Left lobe of liver (tissue), 2 donors: ENCODE results near the gene ZNF254. TPM values are rescaled to one million over a fixed set of nuclear protein-coding genes. Genes with fewer than 3 reads are reported as not detected.
"Not testable (repeated sequence)": the region's sequence is repeated elsewhere in the genome, so short reads cannot be mapped to it uniquely, and the experiment has no call there.

Experiments used
- ATAC-seq: fragments of 200-7000 bp; cut with Tn5 transposase; one replicate; pipeline ENCODE4 v1.9.1; 2020; ENCODE audit warnings: mild to moderate bottlenecking, moderate library complexity
- DNase-seq: peaks from one replicate; pipeline ENCODE4 v3.0.0-alpha.2; 2020; ENCODE audit warnings: low spot score
- total RNA-seq: library from RNA; stranded (reverse); gene quantifications from one replicate; pipeline ENCODE4 v1.2.1, GENCODE V29; 2021
- donor health status: DM: no; HTN: no; CAD: no; lungs with moderate emphysema.
- donor health status: DM: no; HTN: yes; CAD: no.

Gene ZNF254
- 5.8 TPM for total RNA-seq

DNA sequence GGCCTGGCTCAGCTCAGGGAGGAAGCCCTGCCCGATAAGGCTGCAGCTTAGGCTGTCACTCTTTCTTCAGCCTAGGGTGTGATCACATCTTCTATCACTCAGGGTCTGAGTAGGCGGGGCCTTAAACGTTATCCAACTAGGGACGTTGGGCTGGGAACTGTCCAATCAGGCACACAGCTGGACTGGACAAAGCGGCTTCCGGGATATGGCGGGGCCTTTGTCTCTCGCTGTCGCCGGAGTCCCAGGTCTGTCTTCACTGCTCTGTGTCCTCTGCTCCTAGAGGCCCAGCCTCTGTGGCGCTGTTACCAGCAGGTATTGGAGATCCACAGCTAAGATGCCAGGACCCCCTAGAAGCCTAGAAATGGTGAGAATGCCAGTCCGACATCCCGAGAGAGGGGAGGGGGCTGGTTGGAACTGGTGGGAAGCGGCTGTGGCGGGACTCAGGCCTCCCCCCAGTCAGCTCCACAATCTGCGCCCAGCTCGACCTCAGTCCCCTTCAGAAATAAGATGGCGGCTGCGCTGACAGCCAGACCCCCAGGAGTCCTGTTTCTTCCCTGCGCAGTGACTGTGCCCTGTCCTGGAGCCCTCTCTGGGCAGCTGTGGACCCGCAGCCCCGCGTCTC, at the start of gene ZNF254:
Gene ZNF254, plus strand, starts transcription at position 214 of the 622 bp plus-strand sequence. Its CDS starts 121 bp downstream, at position 335.
- ATAC-seq (peak; percentile 94), DNase-seq (peak; percentile 72)

DNA sequence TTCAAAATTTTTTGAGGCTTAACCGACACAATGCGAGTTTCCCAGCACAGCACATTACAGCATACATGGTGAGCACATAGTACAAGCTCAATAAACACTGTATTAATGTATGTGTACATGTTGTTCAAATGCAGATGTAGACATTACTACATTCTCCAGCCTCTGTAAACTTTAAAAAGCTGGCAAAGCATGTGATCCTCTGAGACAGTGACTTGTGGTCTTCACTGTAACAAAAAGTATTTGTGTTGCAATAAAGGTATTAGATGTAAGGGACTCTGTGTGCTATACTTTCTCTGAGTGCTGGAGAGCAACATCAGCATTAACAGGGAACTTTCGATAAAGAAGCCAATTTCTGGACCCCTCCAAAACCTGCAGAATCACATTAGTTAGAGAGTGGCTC, 46.4 kb upstream of the ZNF254 start:
- DNase-seq = no peak
- ATAC-seq = no peak

DNA sequence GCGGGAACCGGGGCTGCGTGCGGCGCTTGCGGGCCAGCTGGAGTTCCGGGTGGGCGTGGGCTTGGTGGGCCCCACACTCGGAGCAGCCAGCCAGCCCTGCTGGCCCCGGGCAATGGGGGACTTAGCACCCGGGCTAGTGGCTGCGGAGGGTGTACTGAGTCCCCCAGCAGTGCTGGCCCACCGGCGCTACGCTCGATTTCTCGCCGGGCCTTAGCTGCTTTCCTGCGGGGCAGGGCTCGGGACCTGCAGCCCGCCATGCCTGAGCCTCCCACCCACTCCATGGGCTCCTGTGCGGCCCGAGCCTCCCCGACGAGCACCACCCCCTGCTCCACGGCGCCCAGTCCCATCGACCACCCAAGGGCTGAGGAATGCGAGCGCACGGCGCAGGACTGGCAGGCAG, 45.7 kb upstream of the ZNF254 start:
- not testable (repeated sequence) for ATAC-seq, DNase-seq

DNA sequence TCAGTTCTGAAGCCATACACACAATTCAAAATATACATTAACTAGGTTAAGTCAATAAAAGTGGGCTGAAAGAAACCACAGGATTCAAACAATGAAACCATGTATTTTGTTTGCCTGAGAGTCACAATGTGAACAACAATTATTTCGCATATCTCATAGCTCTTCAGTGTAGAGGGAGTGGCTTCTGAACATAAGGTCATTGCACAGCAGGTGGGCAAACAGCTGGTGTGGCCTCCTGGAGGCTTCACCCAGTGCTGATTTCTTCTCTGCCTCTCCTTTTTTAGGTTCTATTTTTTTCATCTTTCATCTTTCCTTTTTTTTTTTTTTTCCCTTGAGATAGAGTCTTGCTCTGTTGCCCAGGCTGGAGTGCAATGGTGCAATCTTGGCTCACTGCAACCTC, 40.4 kb upstream of the ZNF254 start:
- ATAC-seq (no peak), DNase-seq (no peak)

DNA sequence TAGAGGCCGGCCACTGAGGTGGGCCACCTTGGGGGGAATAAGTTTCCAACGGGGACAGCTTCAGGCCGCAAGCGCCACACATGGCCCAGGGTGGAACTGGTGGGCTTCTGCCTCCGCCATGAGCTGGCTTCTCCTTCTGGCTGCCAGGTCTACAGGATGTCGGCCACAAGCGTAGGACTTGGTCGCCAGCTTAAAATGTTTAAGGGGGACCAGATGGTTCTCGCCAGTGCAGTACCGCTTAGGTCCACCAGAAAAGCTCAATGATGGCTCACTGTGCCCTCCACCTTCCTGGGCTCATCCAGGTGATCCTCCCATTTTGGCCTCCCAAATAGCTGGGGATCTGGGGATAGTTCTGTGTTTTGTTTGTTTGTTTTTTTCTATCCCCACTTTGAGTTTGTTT, 38.7 kb upstream of the ZNF254 start:
- DNase-seq = no peak
- no peak for ATAC-seq

DNA sequence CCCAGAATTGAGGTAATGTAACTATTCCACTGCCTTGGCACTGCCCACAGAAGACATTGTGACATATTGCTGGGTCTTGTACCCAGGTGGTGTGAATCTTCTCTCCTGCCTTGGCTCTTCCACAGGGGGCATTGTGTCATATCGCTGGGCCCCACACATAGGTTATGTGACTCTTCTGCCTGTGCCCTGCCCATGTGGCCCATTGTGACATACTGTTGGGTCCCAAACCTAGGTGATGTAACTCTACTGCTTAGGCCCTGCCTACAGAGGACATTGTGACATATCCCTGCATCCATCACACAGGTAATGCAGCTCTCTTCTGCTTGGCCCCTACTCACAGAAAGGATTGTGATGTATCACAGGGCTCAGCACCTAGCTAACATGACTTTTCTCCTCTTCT, 37.5 kb upstream of the ZNF254 start:
- DNase-seq (no peak), ATAC-seq (peak; percentile 53)

DNA sequence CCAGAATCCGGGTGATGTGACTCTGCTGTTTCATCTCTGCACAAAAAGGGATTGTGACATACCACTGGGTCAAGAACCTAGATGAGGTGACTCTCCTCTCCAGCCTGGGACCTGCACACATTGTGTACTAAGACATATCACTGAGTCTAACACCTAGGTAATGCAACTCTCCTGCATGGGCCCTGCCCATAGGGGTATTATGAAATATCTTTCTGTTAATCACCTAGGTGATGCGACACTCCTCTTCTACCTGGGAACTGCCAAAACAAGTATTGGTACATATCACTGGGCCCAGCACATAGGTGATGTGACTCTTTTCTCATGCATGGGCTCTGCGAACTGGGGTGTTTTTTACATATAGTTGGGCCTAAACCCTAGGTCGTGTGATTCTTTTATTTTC, 35.5 kb upstream of the ZNF254 start:
- DNase-seq = no peak

DNA sequence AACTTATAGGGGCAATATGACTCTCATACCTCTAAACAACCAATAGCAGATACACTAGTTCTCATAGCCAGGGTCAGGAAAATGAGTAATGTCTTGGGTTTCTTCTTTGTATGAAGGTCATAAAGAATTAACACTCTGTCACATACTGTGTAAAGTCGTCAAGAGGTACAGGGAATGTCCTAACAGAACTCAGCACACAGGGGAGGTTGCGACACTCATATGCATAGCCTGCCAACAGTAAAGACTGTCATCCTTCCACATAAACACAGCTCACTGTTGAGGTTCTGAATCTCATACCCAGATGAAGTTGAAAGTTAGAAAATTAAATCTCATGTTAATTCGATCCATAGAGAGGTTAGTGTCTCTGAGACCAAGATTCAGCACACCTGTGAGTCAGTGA, 34.2 kb upstream of the ZNF254 start:
- DNase-seq (no peak), ATAC-seq (peak; percentile 38)

More for the DNA sequence above, 35.5 kb upstream of the ZNF254 start:
- no peak for ATAC-seq

DNA sequence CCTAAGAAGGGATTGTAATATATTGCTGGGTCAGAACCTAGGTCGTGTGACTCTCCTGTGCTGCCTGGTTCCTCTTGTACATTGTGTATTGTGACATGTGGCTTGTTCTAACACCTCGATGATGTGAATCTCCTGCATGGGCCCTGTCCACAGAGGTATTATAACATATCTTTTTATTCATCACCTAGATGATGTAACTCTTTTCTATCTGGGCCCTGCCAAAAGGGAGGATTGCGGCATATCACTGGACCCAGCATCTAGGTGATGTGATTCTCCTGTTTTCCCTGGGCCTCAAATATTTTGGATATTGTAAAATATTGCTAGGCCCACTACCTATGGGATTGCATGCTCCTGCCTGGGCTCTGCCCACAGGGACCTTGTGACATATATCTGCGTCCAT, 33.4 kb upstream of the ZNF254 start:
- ATAC-seq (no peak), DNase-seq (no peak)

DNA sequence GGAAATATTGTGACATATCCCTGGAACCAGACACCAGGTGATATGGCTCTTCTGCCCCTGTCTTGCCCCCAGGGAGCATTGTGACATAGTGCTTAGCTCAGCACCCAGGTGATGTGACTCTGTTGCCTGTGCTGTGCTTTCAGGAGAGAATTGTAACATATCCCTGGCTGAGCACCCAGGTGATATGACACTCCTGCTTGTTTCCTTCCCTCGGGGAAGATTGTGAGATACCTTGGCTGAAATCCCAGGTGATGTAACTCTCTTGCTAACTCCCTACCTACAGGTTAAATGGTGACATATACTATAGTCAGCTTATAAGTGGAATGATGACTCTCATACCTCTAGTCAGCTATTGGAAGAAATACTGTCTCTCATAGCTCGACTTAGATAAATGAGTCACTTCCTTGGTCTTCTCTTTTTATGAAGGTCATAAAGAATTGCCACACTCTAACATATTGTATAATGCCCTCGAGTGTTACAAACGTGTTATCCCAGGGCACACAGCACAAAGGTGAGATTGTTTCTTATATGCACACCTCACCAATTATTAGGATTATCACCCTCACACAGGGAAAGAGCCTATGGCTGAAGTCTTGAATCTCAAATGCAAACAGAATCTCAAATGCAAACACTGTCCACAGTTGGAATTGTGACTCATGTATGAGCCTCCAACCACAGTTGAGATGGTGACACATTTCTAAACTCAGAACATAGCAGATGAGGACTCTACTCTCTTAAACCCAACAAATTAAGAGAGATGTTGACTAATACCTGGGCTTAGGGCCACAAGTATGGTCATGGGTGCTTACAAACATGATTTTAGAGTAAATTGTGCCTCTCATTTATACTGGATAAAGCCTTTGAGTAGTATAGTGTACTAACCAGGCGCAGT, 32.7 kb upstream of the ZNF254 start:
- DNase-seq (peak; percentile 51), ATAC-seq (peak; percentile 38)

DNA sequence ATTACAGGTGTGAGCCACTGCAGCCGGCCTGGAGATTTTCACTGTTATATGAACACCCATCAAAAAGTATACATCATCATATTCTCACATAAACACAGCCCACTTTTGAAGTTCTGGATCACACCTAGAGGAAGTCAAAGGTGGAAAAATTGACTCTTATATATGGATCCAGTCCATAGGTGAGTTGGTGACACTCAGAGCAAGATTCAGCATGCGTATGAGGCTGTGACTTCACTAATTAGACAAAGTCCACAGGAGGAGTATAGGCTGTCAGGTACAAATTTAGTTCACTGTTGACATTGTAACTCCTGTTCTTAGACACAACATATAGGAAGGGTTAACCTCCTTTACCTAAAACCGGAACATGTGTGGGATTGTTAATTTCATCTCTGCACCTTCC, 31.4 kb upstream of the ZNF254 start:
- DNase-seq = no peak
- ATAC-seq = no peak

DNA sequence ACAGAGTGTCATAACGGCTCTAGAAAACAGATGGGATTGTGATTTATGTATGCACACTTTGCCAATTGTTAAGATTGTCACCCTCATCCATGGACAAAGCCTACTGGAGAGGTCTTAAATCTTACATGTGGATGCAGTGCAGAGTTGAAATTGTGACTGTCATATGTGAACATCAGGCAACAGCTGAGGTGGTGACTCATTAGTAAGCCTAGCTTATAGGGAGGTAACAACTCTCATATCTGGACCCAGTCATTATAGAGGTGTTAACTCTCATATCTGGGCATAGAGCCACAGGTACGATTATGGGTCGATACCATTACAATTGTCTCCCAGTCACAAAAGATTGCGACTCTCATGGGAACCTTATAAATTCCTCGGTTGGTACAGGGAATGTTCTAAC, 29.8 kb upstream of the ZNF254 start:
- ATAC-seq = no peak

DNA sequence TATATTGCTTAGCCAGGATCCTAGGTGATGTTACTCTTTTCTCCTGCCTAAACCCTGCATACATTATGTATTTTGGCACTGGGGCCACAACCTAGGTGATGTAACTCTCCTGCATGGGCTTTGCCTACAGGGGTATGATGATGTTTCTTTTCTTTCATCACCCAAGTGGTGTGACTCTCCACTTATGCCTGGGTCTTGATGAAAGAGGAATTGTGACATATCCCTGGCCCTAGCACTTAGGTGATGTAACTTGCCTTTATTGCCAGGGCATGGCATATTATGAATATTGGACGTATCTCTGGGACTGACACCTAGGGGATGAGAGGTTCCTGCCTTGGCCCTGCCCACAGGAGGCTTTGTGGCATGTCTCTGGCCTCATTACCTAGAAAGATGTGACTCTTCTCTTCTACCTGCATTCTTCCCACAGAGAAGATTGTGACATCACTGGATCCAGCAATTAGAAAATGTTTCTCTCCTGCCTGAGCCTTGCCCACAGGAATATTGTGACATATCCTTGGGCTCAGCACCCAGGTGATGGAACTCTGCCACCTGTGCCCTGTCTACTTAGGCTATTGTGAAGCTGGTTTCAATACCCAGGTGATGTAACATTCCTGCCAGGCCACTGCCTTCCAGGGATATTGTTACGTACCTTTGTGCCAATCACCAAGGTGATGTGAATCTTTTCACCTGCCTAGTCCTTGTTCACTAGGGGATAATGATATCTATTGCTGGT, 27.3 kb upstream of the ZNF254 start:
- peak; percentile 40 for ATAC-seq
- no peak for DNase-seq

More for the DNA sequence above, 29.8 kb upstream of the ZNF254 start:
- no peak for DNase-seq

DNA sequence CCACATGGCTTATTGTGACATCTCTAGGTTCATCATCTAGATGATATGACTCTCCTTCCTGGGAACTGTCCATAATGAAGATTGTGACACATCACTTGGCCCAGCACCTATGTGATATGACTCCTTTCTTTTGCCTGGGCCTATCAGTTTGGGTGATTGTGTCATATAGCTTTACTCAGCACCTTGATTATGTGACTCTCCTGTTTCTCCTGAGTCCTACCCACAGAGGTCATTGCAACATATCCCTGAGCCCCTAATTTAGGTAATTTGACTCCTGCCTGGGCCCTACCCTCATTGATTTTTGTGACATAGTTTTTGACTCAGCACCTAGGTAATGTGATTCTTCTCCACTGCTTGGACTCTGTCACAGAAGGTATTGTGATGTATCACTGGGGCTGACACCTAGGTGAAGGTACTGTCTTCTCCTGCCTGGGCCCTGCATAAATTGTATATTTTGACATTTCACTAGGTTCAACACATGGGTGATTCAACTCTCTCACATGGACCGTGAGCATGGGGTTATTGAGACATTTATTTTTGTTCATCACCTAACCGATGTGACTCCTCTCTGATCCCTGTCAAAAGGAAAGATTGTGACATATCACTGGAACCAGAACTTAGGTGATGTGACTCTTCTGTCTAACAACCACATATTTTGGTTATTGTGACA, 26.2 kb upstream of the ZNF254 start:
- DNase-seq (no peak), ATAC-seq (no peak)

DNA sequence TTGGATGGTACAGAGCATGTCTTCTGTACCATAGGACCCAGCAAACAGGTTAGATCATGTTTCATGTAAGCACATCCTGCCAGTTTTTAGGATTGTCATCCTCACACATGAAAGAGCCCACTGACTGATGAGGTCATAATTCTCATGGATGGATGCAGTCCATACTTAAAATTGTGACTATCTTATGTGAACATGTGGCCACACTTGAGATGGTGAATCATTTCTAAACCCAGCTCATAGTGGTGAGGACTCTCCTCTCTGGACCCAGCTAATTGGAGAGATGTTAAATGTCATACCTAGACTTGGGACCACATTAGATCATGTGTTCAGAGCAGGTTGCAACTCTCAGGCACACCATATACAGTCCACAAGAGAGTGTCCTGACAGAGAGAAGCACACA, 24.8 kb upstream of the ZNF254 start:
- ATAC-seq (no peak), DNase-seq (no peak)

DNA sequence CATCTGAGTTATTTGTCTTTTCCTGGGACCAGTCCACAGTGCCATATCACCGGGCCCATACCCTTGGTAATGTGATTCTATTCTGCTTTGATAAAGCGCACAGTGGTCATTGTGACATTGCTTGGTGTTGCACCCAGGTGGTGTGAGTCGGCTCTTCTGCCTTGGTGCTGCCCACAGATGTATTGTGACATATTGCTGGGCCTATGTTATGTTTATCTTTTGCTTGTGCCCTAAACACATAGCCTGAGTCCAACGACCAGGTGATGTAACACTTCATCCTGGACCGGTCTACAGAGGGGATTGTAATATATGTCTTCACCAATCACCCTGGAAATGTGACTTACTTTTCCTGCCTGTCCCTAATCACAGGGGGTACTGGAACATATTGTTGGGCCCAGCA, 23.7 kb upstream of the ZNF254 start:
- ATAC-seq (no peak), DNase-seq (no peak)

DNA sequence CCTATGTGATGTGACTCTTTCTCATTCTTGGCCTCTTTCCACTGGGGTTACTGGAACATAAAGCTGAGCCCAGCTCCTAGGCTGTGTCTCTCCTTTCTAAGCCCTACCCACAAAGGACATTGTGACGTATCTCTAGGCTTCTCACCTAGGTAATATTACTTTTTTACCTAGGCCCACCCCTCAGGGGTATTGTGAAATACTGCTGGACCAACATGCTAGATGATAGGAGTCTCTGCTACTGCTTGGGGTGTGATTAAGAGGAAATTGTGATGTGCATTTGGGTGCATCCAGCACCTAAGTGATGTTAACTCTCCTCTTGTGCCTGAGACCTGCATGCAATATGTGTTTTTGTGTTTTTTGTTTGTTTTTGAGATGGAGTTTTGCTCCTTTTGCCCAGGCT, 22.8 kb upstream of the ZNF254 start:
- DNase-seq (no peak), ATAC-seq (no peak)

DNA sequence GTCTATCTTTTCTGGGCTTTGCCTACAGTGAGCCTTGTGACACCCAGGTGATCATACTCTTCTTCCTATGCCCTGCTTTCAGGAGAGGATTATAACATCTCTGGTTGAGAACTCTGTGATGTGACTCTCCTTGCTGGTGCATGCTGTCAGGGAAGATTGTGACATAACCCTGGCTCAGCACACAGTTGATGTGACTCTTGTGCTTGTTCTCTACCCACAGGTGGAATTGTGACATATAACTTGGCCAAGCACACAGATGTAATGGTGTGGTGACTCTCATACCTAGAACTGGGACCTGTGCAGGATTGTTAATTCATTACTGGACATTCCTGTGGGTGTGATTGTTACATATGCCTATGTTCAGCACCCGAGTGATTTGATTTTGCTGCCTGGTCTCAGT, 21.7 kb upstream of the ZNF254 start:
- peak; percentile 73 for ATAC-seq

DNA sequence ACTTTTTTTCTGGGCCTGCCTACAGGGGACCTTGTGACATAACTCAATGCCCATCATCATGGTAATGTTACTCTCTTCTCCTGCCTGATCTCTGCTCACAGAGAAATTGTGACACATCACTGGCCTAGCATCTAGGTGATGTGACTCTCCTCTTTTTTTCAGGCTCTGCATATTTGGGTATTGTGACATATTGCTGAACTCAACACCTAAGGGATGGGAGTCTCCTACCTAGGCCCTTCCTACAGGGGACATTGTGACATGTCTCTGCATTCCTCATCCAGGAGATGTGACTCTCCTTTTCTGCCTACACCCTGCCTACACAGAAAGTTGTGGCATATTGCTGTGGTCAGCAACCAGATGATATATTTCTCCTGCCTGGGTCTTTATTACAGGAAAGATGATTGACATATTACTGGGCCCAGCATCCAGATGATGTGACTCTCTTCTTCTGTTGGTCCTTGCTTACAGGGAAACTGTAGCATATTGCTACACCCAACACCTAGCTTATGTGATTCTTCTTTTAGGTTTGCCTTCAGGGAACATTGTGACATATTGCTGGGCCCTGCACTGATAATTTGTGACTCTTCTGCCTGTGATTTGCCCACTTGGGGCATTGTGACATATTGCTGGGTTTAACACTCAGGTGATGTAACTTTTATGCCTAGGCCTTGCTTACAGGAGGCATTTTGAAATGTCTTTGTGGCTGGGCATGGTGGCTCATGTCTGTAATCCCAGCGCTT, 21.0 kb upstream of the ZNF254 start:
- DNase-seq (no peak), ATAC-seq (no peak)

More for the DNA sequence above, 21.7 kb upstream of the ZNF254 start:
- no peak for DNase-seq

DNA sequence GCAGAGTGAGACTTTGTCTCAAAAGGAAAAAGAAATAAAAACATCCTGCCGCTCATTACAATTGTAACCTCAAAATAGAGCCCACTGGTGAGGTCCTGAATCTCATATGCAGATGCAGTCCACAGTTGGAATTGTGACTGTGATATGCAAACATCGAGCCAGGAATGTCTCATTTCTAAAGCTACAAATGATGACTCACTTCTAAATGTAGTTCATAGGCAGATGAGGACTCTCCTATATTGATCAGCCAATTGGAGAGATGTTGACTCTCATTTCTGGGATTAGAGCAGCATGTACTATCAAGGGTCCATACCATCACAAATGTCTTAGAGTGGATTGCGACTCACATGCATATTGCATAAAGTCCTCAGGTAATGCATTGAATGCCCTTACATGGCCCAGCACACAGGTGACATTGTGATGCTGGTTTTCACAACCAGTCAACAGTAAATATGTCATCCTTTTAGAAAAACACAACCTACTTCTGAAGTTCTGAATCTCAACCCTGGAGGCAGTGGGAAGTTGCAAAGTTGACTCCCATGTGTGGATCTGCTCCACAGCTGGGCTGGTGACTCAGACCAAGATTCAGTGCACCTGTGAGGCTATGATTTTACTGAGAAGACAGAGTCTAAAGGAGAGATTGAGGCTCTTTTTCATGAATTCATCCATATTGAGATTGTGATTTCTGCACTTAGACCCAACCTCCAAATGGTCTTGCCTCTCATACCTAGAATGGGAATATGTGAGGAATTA, 16.9 kb upstream of the ZNF254 start:
- no peak for ATAC-seq
- DNase-seq = no peak
